Measurements from ENCODE around the gene PCBD2. TPM values are rescaled to one million over a fixed set of nuclear protein-coding genes. Genes with fewer than 3 reads are reported as not detected.

The PCBD2 gene
- total and polyA plus RNA-seq, 7 donors = 4.2 to 10.8 (median 7.8) TPM

DNA sequence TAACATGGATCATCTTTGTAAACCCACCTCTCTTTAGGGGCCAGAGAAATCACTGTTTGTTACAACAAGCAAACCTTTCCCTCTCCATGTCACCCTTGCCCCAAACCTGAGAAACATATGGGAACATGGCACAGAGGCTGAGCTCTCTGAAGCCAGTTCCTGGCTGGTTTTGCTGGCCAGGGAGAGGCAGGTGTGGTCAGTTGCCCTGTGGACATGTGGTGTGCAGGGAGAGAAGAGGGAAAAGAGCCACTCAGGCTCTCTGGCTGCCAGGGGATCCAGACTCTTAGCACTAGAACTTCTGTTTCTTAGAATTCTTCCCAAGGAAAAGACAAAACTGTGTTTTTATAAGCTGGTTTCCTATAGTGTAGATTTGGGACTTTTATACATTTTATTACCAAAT lies 58.2 kb downstream of the PCBD2 start:
- intact Hi-C loops (cut with DNase I) = no loop called here
- Histone ChIP-seq H3K9me3 (no peaks in the 10 kb centered on the region), H3K36me3 (peaks cover 0 to 47% (median 0%) of the 10 kb centered on the region in 4 donors), H3K4me3 (no peak overlapping the region), H3K27me3 (no peaks in the 10 kb centered on the region), H3K4me1 (peaks cover 0 to 9% (median 2%) of the 10 kb centered on the region in 4 donors), H3K27ac (no peak overlapping the region)
- no peak for DNase-seq
- no peak for TF ChIP-seq POLR2A (IDR thresholded peaks at IDR 0.05)
- TF ChIP-seq, protein P1, sequence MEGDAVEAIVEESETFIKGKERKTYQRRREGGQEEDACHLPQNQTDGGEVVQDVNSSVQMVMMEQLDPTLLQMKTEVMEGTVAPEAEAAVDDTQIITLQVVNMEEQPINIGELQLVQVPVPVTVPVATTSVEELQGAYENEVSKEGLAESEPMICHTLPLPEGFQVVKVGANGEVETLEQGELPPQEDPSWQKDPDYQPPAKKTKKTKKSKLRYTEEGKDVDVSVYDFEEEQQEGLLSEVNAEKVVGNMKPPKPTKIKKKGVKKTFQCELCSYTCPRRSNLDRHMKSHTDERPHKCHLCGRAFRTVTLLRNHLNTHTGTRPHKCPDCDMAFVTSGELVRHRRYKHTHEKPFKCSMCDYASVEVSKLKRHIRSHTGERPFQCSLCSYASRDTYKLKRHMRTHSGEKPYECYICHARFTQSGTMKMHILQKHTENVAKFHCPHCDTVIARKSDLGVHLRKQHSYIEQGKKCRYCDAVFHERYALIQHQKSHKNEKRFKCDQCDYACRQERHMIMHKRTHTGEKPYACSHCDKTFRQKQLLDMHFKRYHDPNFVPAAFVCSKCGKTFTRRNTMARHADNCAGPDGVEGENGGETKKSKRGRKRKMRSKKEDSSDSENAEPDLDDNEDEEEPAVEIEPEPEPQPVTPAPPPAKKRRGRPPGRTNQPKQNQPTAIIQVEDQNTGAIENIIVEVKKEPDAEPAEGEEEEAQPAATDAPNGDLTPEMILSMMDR (IDR thresholded peaks at IDR 0.05) = no peak
- TF ChIP-seq EP300 (IDR thresholded peaks at IDR 0.05) = no peak
- TF ChIP-seq POLR2AphosphoS5 (IDR thresholded peaks at IDR 0.05) = no peak

DNA sequence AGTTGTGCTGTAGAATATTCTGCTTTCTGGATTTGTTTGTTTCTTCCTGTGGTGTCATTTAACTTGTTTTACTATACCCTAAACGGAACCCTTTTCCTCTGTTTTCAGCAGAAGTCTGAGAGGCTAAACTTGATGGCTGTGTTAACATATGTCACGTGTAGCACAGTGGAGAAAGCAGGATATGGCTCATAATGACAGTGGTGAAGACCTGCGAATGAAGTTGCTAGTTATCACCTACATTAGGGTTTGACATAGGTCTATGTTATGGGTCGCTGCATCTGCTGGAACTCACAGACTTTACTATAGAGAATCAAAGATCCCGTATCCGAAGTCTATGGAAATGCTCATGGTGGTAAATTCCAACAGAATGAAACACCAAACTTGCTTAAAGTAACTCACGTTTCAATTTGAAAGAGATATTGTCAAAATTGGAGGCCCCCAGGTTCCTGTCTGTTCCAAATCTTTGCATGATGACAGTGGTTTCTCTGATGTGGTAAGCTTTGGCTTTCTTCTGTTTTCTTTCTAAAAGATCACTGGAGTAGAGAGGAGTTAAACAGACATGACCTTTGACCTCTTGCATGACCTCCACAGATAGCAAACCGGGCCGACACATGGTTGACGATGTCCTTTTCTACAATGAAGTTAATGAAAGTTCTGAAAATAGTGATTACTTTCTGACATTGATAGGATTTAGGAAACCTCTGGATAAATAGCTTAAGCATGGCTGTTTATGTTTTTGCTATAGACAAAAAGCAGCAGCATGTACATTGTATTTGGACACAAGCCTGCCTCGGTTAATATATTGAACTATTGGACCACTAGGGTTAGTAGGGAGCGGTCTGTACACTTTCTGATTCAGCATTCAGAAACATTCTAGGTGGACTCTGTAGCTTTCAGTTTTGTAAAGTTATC lies 59.7 kb downstream of the PCBD2 start:
- no peaks in the 10 kb centered on the region for H3K9me3 ChIP-seq
- no peak overlapping the region for H3K27ac ChIP-seq
- H3K4me1 ChIP-seq = no peaks in the 10 kb centered on the region
- H3K4me3 ChIP-seq = no peak overlapping the region
- TF ChIP-seq, protein P1 (IDR thresholded peaks at IDR 0.05) = no peak
- peaks cover 0 to 47% (median 0%) of the 10 kb centered on the region in 4 donors for H3K36me3 ChIP-seq
- intact Hi-C loops (cut with DNase I) = no loop called here
- DNase-seq = no peak
- WGBS, 2 donors = 83 to 93% methylated on average over 12 of the region's 12 CpGs
- H3K27me3 ChIP-seq = no peaks in the 10 kb centered on the region

DNA sequence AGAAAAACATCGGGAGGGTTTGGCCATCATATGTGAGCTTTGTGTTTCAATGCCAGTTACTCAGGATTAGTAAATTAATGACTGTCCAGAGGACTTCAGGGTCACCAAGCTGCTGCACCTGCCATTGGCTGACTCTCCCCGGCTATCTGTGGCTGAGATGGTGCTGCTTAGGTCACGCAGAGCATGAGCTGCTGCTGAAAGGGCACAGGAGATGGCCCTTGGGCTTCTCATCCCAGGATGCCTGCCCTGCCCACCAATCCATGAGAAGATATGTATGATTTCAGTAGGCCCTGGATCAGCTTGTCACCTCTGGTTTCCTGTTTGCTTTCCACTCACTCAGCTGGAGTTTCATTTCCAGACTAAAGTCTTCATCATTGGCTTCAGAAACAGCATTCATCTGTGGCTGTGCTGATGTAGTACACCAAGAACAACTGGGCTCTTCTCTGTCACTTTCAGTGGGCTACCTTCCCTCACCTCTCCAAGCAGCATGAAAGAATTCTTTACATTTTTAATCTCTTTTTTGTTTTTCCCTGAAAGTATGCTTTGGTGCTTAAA lies 60.4 kb downstream of the PCBD2 start:
- Histone ChIP-seq H3K4me3 (no peak overlapping the region), H3K9me3 (no peaks in the 10 kb centered on the region), H3K27me3 (no peaks in the 10 kb centered on the region), H3K4me1 (no peaks in the 10 kb centered on the region), H3K36me3 (peaks cover 0 to 47% (median 0%) of the 10 kb centered on the region in 4 donors), H3K27ac (no peak overlapping the region)
- 95 to 96% methylated on average over 3 of the region's 3 CpGs for WGBS, 2 donors
- TF ChIP-seq POLR2AphosphoS5 (IDR thresholded peaks at IDR 0.05) (no peak), EP300 (IDR thresholded peaks at IDR 0.05) (no peak), POLR2A (IDR thresholded peaks at IDR 0.05) (no peak)
- TF ChIP-seq, protein P1 (IDR thresholded peaks at IDR 0.05) = no peak
- intact Hi-C loops (cut with DNase I) = no loop called here
- no peak for DNase-seq

DNA sequence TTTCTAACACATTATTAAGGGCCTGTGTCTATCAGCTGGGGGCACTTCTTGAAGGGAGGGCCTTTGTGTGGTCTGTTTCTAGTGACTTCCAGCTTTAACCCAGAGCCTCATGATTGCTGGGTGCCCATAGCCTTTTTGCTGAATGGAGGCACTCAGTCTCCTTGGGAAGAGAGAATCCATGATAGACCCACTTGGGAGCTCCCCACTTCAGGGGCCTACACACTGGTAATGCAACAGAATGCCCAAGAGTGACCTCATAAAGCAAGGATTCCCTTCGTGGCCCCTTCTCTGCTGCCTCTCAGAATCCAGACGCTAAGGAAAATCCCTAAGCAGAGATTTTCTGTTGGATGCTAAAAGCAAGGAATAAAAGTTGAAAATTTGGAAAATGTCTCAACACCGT lies 62.7 kb downstream of the PCBD2 start, which contains the start of gene CATSPER3:
Gene CATSPER3, plus strand, starts transcription at position 301 of the 400 bp plus-strand sequence. Its CDS starts 85 bp downstream, at position 386.
- H3K27me3 ChIP-seq = no peaks in the 10 kb centered on the region
- H3K9me3 ChIP-seq = no peaks in the 10 kb centered on the region
- no peak within 1 kb of the TSS for H3K4me3 ChIP-seq
- DNase-seq = no peak
- intact Hi-C loops (cut with DNase I) = no loop called here
- no peaks in the 10 kb centered on the region for H3K4me1 ChIP-seq
- WGBS, 2 donors = 94 to 95% methylated on average over 3 of the region's 3 CpGs
- H3K36me3 ChIP-seq = peaks cover 0 to 29% (median 0%) of the 10 kb centered on the region in 4 donors
- TF ChIP-seq, protein P1 (IDR thresholded peaks at IDR 0.05) = no peak
- TF ChIP-seq POLR2AphosphoS5 (IDR thresholded peaks at IDR 0.05) (no peak), POLR2A (IDR thresholded peaks at IDR 0.05) (no peak), EP300 (IDR thresholded peaks at IDR 0.05) (no peak)
- H3K27ac ChIP-seq = no peak within 1 kb of the TSS

Measured in sigmoid colon (tissue), 7 donors.